Erythroblast (primary cell): Measurements from ENCODE around the gene ELP4.
"Not testable (repeated sequence)": the region's sequence is repeated elsewhere in the genome, so short reads cannot be mapped to it uniquely, and the experiment has no call there.

Source experiments
- GATA1 ChIP-seq: IDR thresholded peaks from 2 replicates; pipeline ENCODE4 v1.6.1; 2011; ENCODE audit warnings: low read depth, mild to moderate bottlenecking, control low read depth, low read length, moderate library complexity
- POLR2A ChIP-seq: IDR thresholded peaks from 2 replicates; pipeline ENCODE4 v1.6.1; 2011; ENCODE audit warnings: mild to moderate bottlenecking, low read length

DNA sequence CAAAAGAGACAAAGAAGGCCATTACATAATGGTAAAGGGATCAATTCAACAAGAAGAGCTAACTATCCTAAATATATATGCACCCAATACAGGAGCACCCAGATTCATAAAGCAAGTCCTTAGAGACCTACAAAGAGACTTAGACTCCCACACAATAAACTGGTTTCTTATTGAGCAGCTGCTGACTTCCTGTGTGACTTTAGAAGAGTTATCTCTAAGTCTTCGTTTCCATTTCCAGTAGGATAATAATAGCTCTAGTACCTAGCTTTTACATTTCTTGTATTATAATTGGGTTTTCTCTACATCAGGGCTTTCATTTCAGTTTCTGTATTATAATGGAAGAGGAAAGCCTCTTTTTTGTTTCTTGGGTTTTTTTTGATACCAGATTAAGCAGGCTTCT lies 187.5 kb downstream of the ELP4 start:
- not testable (repeated sequence) for TF ChIP-seq POLR2A, GATA1
